Measurements from ENCODE around the gene SCYGR1. TPM values are rescaled to one million over a fixed set of nuclear protein-coding genes. Genes with fewer than 3 reads are reported as not detected.
A peak's percentile ranks its signal among the peaks of the same experiment; 100 is the strongest.

Gene SCYGR1
- total RNA-seq, 1 experiment from 2014 or later: not detected

DNA sequence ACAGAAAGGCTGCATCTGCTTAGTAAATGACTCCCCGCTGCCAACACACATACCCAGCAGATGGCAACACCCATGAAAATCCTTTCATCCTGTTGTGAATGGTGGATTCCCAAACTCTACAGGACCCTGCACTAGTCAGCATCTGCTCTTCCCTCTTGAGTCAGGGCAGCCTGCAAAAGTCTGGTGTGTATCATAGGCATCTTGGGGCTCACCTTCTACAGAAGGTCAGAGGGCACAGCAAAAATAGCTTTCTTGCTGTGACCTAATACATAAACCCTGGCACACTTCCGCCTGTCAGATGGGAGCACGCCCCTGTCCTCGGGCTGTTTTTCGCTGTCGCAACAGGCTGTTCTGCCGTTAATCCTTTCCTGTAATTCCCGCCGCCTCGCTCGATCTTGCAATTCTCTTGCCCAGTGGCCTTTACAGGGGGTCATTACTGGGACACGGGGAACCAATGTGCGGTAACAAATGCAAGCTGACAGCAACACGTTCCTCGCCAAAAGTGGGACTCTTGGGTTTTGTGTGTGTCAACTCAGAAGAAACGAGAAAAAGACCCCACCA, 19.9 kb upstream of the SCYGR1 start:
- H3K27me3 ChIP-seq (ENCODE audit: control insufficient read depth, insufficient read depth, low read length): no peaks in the 10 kb centered on the region
- no peaks in the 10 kb centered on the region for H3K36me3 ChIP-seq (ENCODE audit: control insufficient read depth, insufficient read depth, low read length)
- no peak overlapping the region for H3K27ac ChIP-seq (ENCODE audit: low read length)
- DNase-seq (ENCODE audit: low read depth, low spot score) (no peak), ATAC-seq (no peak)
- intact Hi-C loops (cut with micrococcal nuclease; ENCODE audit: unreplicated experiment) (loop anchor here (2.0 to 10.0 kb wide), 4 partner anchors 59 to 359 kb away; no protein-coding TSS in a partner anchor), in situ Hi-C loops (cut with HindIII; ENCODE audit: low pct_unique_long_range_greater_than_20kb, low sequenced_read_pairs) (no loop called here)
- H3K4me3 ChIP-seq (ENCODE audit: low read depth in 2 of 2, low read length in 2 of 2): no peak overlapping the region
- H3K4me1 ChIP-seq (ENCODE audit: control insufficient read depth, insufficient read depth, low read length): peaks cover 12% of the 10 kb centered on the region
- TF ChIP-seq SIN3A (IDR thresholded peaks at IDR 0.05; ENCODE audit: borderline replicate concordance, insufficient read depth, low read depth, low read length) (no peak), CTCF (IDR thresholded peaks at IDR 0.05) (peak; percentile 20; the same call in 1 of the 2 replicates)
- BruUV-seq (replicated peaks): no TSS peak
- ChIA-PET POLR2A (no interaction called here), CTCF (interaction anchor here (0.6 kb wide), 1 partner anchor 23 kb away, joined by 4 read pairs; no protein-coding TSS in a partner anchor)
- no peaks in the 10 kb centered on the region for H3K9me3 ChIP-seq (ENCODE audit: control insufficient read depth, insufficient read depth, low read depth, low read length)

- Histone ChIP-seq H3K27ac (ENCODE audit: low read length) (peak overlapping the region; percentile 39), H3K4me3 (ENCODE audit: low read depth in 2 of 2, low read length in 2 of 2) (peak overlapping the region in 1 of 2 experiments; percentile 1; a peak in 1 of 4 replicates), H3K4me1 (ENCODE audit: control insufficient read depth, insufficient read depth, low read length) (peaks cover 12% of the 10 kb centered on the region), H3K9me3 (ENCODE audit: control insufficient read depth, insufficient read depth, low read depth, low read length) (no peaks in the 10 kb centered on the region), H3K36me3 (ENCODE audit: control insufficient read depth, insufficient read depth, low read length) (no peaks in the 10 kb centered on the region), H3K27me3 (ENCODE audit: control insufficient read depth, insufficient read depth, low read length) (no peaks in the 10 kb centered on the region)
- CTCF ChIA-PET: interaction anchor here (0.7 to 1.1 kb wide), 2 partner anchors 13 to 303 kb away, joined by 3 to 6 read pairs; no protein-coding TSS in a partner anchor
- DNase-seq (ENCODE audit: low read depth, low spot score) (peak; percentile 86), ATAC-seq (peak; percentile 95)
- no TSS peak for BruUV-seq (replicated peaks)
- intact Hi-C loops (cut with micrococcal nuclease; ENCODE audit: unreplicated experiment) (loop anchor here (2.0 to 10.0 kb wide), 4 partner anchors 60 to 360 kb away; no protein-coding TSS in a partner anchor), in situ Hi-C loops (cut with HindIII; ENCODE audit: low pct_unique_long_range_greater_than_20kb, low sequenced_read_pairs) (no loop called here)
- POLR2A ChIA-PET: interaction anchor here (0.6 to 0.7 kb wide), 2 partner anchors 9 to 100 kb away, joined by 3 to 11 read pairs; no protein-coding TSS in a partner anchor
- TF ChIP-seq TCF7L2 (IDR thresholded peaks at IDR 0.05; ENCODE audit: low read depth, low read length): no peak
- peak; percentile 86 for TF ChIP-seq CTCF (IDR thresholded peaks at IDR 0.05)
- no peak for TF ChIP-seq POLR2AphosphoS5 (IDR thresholded peaks at IDR 0.05; ENCODE audit: low read depth, low read length)
- TF ChIP-seq SIN3A (IDR thresholded peaks at IDR 0.05; ENCODE audit: borderline replicate concordance, insufficient read depth, low read depth, low read length): no peak
- no peak for TF ChIP-seq REST (IDR thresholded peaks at IDR 0.05; ENCODE audit: insufficient read depth in 1 of 2, low read depth in 2 of 2, low read length in 1 of 2)
Measured at GRCh38 chr2:227406177-227407031, 18.7 kb upstream of the SCYGR1 start.
